Measurements from ENCODE around the gene NETO1.

The NETO1 gene

DNA sequence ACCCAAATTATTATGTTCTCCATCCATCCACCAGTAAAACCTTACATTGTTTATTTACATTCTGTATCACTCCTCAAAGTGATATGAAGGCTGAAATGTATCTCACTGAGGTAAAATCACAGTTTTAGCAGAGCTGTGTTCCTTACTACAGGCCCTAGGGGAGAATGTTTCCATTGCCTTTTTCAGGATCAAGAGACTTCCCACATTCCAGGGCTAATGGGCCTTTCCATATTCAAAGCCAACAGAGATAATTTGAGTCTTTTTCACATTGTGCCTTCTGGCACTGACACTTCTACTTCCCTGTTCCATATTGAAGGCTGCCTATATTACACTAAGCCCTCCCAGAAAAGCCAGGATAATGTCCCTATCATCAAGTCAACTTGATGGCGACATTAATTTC lies 20.0 kb downstream of the NETO1 start (continued):
- no peak for TF ChIP-seq ZNF513 (tag by site-specific recombination; IDR thresholded peaks at IDR 0.05)

DNA sequence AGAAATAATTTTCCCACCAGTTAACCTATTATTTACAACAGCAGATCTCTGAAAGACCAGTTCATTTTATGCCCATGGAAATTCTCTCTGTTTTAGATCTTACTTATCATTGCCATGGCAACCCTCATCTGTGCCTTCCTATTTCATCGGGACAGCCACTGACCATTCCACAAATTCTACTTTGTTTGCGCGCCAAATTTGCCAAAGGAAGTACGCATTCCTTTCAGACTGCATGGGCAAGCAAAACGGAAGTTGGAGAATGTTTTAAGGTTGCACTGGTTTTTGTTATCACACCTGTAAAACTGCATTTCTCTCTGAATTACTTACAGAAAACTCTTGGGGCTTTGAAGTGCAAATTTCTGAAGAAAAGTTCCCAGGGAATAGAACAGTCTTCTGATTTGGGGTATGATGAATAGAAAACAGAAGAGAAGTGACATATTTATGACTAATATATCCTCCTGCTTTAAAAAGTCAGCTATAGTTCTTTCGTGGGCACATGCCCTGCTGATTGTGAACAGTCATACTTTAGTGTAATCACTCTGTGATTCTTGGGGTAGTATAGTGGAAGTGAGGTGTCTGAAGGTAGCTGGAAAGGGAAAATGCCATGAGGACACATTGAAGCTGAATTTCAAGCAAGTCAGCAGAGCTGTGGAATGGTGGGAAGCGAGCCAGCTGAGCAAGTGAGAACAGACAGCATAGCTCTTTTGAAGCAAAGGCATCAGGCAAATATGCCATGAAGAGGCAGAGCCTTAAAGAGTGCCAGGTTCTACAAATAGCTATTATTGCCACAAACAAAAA lies 20.9 kb downstream of the NETO1 start:
- POLR2A ChIA-PET = no interaction called here
- CTCF ChIA-PET = no interaction called here

GRCh38 chr18:72843743-72844142 lies 24.0 kb downstream of the NETO1 start:
- ChIA-PET POLR2A (no interaction called here), CTCF (no interaction called here)
- no peak overlapping the region for H3K27ac ChIP-seq (ENCODE audit: extremely low read depth, low read depth, low read length)
- no peak for TF ChIP-seq ZFP41 (tag by site-specific recombination; IDR thresholded peaks at IDR 0.05; ENCODE audit: borderline replicate concordance)
- no peak for TF ChIP-seq ZNF792 (tag by site-specific recombination; IDR thresholded peaks at IDR 0.05)
- no peak for TF ChIP-seq PRDM6 (tag by site-specific recombination; IDR thresholded peaks at IDR 0.05)
- TF ChIP-seq ZNF221 (tag by site-specific recombination; IDR thresholded peaks at IDR 0.05; ENCODE audit: borderline replicate concordance) = no peak
- H3K4me3 ChIP-seq (ENCODE audit: low read depth, low read length) = no peak overlapping the region
- no peaks in the 10 kb centered on the region for H3K4me1 ChIP-seq (ENCODE audit: control insufficient read depth, insufficient read depth, low read length)
- no peaks in the 10 kb centered on the region for H3K9me3 ChIP-seq (ENCODE audit: control insufficient read depth, insufficient read depth, low read depth, low read length)
- no peaks in the 10 kb centered on the region for H3K36me3 ChIP-seq (ENCODE audit: control insufficient read depth in 2 of 2, insufficient read depth in 1 of 2, low read length in 2 of 2)

More for the DNA sequence above, 20.9 kb downstream of the NETO1 start:
- Histone ChIP-seq H3K9me3 (ENCODE audit: control insufficient read depth, insufficient read depth, low read depth, low read length) (no peaks in the 10 kb centered on the region), H3K4me1 (ENCODE audit: control insufficient read depth, insufficient read depth, low read length) (no peaks in the 10 kb centered on the region), H3K4me3 (ENCODE audit: low read depth, low read length) (no peak overlapping the region), H3K36me3 (ENCODE audit: control insufficient read depth in 2 of 2, insufficient read depth in 1 of 2, low read length in 2 of 2) (no peaks in the 10 kb centered on the region), H3K27ac (ENCODE audit: extremely low read depth, low read depth, low read length) (no peak overlapping the region)
- TF ChIP-seq RBAK (tag by site-specific recombination; IDR thresholded peaks at IDR 0.05) (no peak), ZNF146 (tag by site-specific recombination; IDR thresholded peaks at IDR 0.05) (no peak), OSR2 (tag by site-specific recombination; IDR thresholded peaks at IDR 0.05) (no peak), ZNF311 (tag by site-specific recombination; IDR thresholded peaks at IDR 0.05; ENCODE audit: borderline replicate concordance) (no peak), ZNF366 (tag by site-specific recombination; conservative IDR thresholded peaks at IDR 0.05) (no peak), KLF8 (tag by site-specific recombination; IDR thresholded peaks at IDR 0.05) (no peak), ZBTB1 (tag by site-specific recombination; IDR thresholded peaks at IDR 0.05) (no peak), ATF2 (tag by site-specific recombination; IDR thresholded peaks at IDR 0.05; ENCODE audit: low read depth) (no peak)

DNA sequence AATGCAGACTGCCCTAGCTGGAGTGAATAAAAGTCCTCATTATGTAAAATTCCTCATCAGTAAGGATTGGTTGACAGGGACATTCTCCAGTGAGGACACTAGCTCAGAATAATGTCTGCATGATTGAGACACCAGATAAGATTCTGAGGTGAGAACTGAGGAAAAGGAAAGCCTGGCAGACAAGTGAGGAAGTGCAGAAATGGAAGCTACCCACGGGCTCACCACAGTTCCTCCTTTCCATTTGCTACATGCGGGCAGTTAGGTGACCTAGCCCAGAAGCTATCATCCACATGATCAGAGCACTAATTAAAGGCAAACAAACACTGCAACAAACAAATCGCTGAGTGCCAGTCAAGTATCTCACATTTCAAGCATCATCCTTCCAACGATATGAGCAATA lies 27.7 kb downstream of the NETO1 start:
- Histone ChIP-seq H3K36me3 (ENCODE audit: control insufficient read depth in 2 of 2, insufficient read depth in 1 of 2, low read length in 2 of 2) (no peaks in the 10 kb centered on the region), H3K4me1 (ENCODE audit: control insufficient read depth, insufficient read depth, low read length) (no peaks in the 10 kb centered on the region), H3K9me3 (ENCODE audit: control insufficient read depth, insufficient read depth, low read depth, low read length) (no peaks in the 10 kb centered on the region), H3K27ac (ENCODE audit: extremely low read depth, low read depth, low read length) (no peak overlapping the region), H3K4me3 (ENCODE audit: low read depth, low read length) (no peak overlapping the region)
- ChIA-PET CTCF (interaction anchor here (0.6 kb wide), 1 partner anchor 77 kb away, joined by 3 read pairs; no protein-coding TSS in a partner anchor), POLR2A (no interaction called here)
- TF ChIP-seq ZBTB10 (tag by site-specific recombination; IDR thresholded peaks at IDR 0.05) = no peak
- no peak for TF ChIP-seq MYNN (tag by site-specific recombination; IDR thresholded peaks at IDR 0.05; ENCODE audit: borderline replicate concordance)
- no peak for TF ChIP-seq GLI4 (tag by site-specific recombination; IDR thresholded peaks at IDR 0.05)
- no peak for TF ChIP-seq SETDB1 (IDR thresholded peaks at IDR 0.05; ENCODE audit: insufficient read length, low read length)
- no peak for TF ChIP-seq RBAK (tag by site-specific recombination; IDR thresholded peaks at IDR 0.05)
- no peak for TF ChIP-seq ZNF335 (tag by site-specific recombination; conservative IDR thresholded peaks at IDR 0.05)
- no peak for TF ChIP-seq ZNF174 (tag by site-specific recombination; IDR thresholded peaks at IDR 0.05)
- TF ChIP-seq ZNF202 (tag by site-specific recombination; IDR thresholded peaks at IDR 0.05; ENCODE audit: borderline replicate concordance) = no peak
- no peak for TF ChIP-seq ZNF394 (tag by site-specific recombination; IDR thresholded peaks at IDR 0.05; ENCODE audit: borderline replicate concordance)

Measured in HEK293 (cell line).